Stomach (tissue), 4 donors: ENCODE results near the gene PITX2.

ENCODE experiments used
- CTCF ChIP-seq, 7 experiments: fragments of 450-650 bp in 4 of 7; fragments of 200-600 bp in 3 of 7; sonication (generic) in 3 of 7; IDR thresholded peaks; one replicate each; pipeline ENCODE4 v1.5.1; 2016 to 2019; ENCODE audit warnings: antibody characterized with exemption in 7 of 7, control low read depth in 2 of 7, mild to moderate bottlenecking in 1 of 7
- EP300 ChIP-seq: sonication (generic); formaldehyde crosslinking; IDR thresholded peaks from one replicate; pipeline ENCODE4 v1.6.1; 2017; ENCODE audit warnings: antibody characterized with exemption
- POLR2A ChIP-seq, 4 donors: fragments of 450-650 bp; IDR thresholded peaks; one replicate each; pipeline ENCODE4 v1.6.1; 2016; ENCODE audit warnings: antibody characterized with exemption in 4 of 4, control low read depth in 2 of 4, mild to moderate bottlenecking in 1 of 4, moderate library complexity in 1 of 4
- POLR2AphosphoS5 ChIP-seq, 3 donors: sonication (generic); formaldehyde crosslinking; IDR thresholded peaks; one replicate each; pipeline ENCODE4 v1.6.1; 2016; ENCODE audit warnings: antibody characterized with exemption in 3 of 3

GRCh38 chr4:110610940-110611831 lies 11.7 kb downstream of the PITX2 start:
- TF ChIP-seq CTCF (IDR thresholded peaks at IDR 0.05) (no peak), EP300 (no peak), POLR2A (IDR thresholded peaks at IDR 0.05) (no peak), POLR2AphosphoS5 (IDR thresholded peaks at IDR 0.05) (no peak)
